GM12891 (cell line): ENCODE results near the gene TBC1D26.
"Not testable (repeated sequence)": the region's sequence is repeated elsewhere in the genome, so short reads cannot be mapped to it uniquely, and the experiment has no call there.

Experiments
- POLR2A ChIP-seq: IDR thresholded peaks from 2 replicates; pipeline ENCODE4 v1.6.1; 2011; ENCODE audit warnings: low read depth, low read length, control low read depth
- POLR2AphosphoS5 ChIP-seq: IDR thresholded peaks from 2 replicates; pipeline ENCODE4 v1.6.1; 2011; ENCODE audit warnings: low read depth, low read length, control low read depth

- TF ChIP-seq POLR2AphosphoS5, POLR2A: not testable (repeated sequence)
Measured at GRCh38 chr17:15788365-15788764, 56.3 kb downstream of the TBC1D26 start.
